Keratinocyte (primary cell): ENCODE results near the gene CPEB3.

Experiments
- EZH2 ChIP-seq: IDR thresholded peaks from one replicate; pipeline ENCODE4 v1.6.1; 2012; ENCODE audit warnings: inconsistent platforms, mild to moderate bottlenecking, low read length, moderate library complexity
- TF ChIP-seq, protein P1 (sequence below), 3 experiments: IDR thresholded peaks in 1 of 3; conservative IDR thresholded peaks in 1 of 3; optimal IDR thresholded peaks in 1 of 3; 2 replicates in 2 of 3; 3 replicates in 1 of 3; pipeline versions ENCODE3 to v1.5.1; 2011; ENCODE audit warnings: low read length in 3 of 3, mild to moderate bottlenecking in 3 of 3, moderate library complexity in 2 of 3, control low read depth in 1 of 3, inconsistent platforms in 1 of 3; ENCODE audit not compliant: insufficient read depth in 2 of 3; ENCODE audit errors: extremely low read depth in 1 of 3

DNA sequence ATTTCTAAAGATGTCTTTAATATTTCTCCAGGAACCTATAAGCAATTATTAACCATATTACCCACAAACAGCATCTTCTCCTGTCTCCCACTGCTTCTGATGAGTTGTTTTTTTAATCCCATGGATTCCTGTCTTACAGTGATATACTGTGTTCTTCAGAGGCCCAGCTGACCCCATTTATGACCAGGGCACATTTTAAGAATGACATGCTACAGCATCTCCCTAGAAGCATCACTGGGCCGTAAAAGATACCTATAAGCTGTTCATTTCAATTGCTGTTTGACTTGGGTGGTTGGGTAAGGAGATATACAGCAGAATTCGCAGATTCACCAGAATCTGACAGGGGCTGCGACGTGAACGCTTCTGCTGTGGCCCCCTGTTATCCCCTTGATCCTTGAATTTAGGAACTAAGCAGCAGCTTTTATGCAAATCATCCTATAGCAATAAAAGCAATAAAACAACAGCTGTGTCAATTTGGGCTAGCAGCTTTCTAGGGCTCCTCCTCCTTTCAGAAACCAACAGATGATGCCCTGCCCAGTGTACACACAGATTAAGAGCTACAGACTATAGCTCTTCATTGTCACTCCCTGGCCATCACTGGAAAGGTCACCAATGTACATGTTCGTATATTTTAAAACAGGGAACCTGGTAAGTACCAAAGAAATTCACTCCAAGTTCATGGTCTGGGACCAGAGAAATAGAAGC is 86.8 kb downstream of the CPEB3 start:
- TF ChIP-seq, protein P1, sequence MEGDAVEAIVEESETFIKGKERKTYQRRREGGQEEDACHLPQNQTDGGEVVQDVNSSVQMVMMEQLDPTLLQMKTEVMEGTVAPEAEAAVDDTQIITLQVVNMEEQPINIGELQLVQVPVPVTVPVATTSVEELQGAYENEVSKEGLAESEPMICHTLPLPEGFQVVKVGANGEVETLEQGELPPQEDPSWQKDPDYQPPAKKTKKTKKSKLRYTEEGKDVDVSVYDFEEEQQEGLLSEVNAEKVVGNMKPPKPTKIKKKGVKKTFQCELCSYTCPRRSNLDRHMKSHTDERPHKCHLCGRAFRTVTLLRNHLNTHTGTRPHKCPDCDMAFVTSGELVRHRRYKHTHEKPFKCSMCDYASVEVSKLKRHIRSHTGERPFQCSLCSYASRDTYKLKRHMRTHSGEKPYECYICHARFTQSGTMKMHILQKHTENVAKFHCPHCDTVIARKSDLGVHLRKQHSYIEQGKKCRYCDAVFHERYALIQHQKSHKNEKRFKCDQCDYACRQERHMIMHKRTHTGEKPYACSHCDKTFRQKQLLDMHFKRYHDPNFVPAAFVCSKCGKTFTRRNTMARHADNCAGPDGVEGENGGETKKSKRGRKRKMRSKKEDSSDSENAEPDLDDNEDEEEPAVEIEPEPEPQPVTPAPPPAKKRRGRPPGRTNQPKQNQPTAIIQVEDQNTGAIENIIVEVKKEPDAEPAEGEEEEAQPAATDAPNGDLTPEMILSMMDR (optimal IDR thresholded peaks at IDR 0.05 in 1 of 3, IDR thresholded peaks at IDR 0.05 in 1 of 3, conservative IDR thresholded peaks at IDR 0.05 in 1 of 3; ENCODE audit: extremely low read depth in 1 of 3, insufficient read depth in 2 of 3, low read length in 3 of 3): no peak
- TF ChIP-seq EZH2: no peak
